ENCODE results near the gene MXRA7.

Gene MXRA7

GRCh38 chr17:76681222-76682137 is 29.3 kb downstream of the MXRA7 start:
- in situ Hi-C loops (cut with HindIII; ENCODE audit: low sequenced_read_pairs), result no loop called here

- in situ Hi-C loops (cut with HindIII; ENCODE audit: low sequenced_read_pairs), result no loop called here
Observed at GRCh38 chr17:76679239-76679638, 31.5 kb downstream of the MXRA7 start.

GRCh38 chr17:76678330-76678729 is 32.4 kb downstream of the MXRA7 start:
- in situ Hi-C loops (cut with HindIII; ENCODE audit: low sequenced_read_pairs), result no loop called here

GRCh38 chr17:76677406-76677805 is 33.4 kb downstream of the MXRA7 start:
- in situ Hi-C loops (cut with HindIII; ENCODE audit: low sequenced_read_pairs), result no loop called here

- in situ Hi-C loops (cut with HindIII; ENCODE audit: low sequenced_read_pairs), result no loop called here
Observed at GRCh38 chr17:76676629-76677028, 34.1 kb downstream of the MXRA7 start.

GRCh38 chr17:76675648-76676047 is 35.1 kb downstream of the MXRA7 start:
- in situ Hi-C loops (cut with HindIII; ENCODE audit: low sequenced_read_pairs), result no loop called here

GRCh38 chr17:76674600-76674999 is 36.2 kb downstream of the MXRA7 start:
- in situ Hi-C loops (cut with HindIII; ENCODE audit: low sequenced_read_pairs), result no loop called here

GRCh38 chr17:76673729-76674128 is 37.0 kb downstream of the MXRA7 start:
- in situ Hi-C loops (cut with HindIII; ENCODE audit: low sequenced_read_pairs), result no loop called here

GRCh38 chr17:76672892-76673291 is 37.9 kb downstream of the MXRA7 start:
- in situ Hi-C loops (cut with HindIII; ENCODE audit: low sequenced_read_pairs), result no loop called here

GRCh38 chr17:76672270-76672851 is 38.4 kb downstream of the MXRA7 start:
- in situ Hi-C loops (cut with HindIII; ENCODE audit: low sequenced_read_pairs), result no loop called here

GRCh38 chr17:76671912-76672262 is 38.9 kb downstream of the MXRA7 start:
- in situ Hi-C loops (cut with HindIII; ENCODE audit: low sequenced_read_pairs), result no loop called here

- in situ Hi-C loops (cut with HindIII; ENCODE audit: low sequenced_read_pairs), result no loop called here
Observed at GRCh38 chr17:76671123-76671911, 39.4 kb downstream of the MXRA7 start.

GRCh38 chr17:76670718-76671122 is 40.0 kb downstream of the MXRA7 start:
- in situ Hi-C loops (cut with HindIII; ENCODE audit: low sequenced_read_pairs), result no loop called here

GRCh38 chr17:76670020-76670717 is 40.6 kb downstream of the MXRA7 start:
- in situ Hi-C loops (cut with HindIII; ENCODE audit: low sequenced_read_pairs), result no loop called here

GRCh38 chr17:76667786-76668453 is 42.8 kb downstream of the MXRA7 start:
- in situ Hi-C loops (cut with HindIII; ENCODE audit: low sequenced_read_pairs), result no loop called here

GRCh38 chr17:76667491-76667755 is 43.3 kb downstream of the MXRA7 start:
- in situ Hi-C loops (cut with HindIII; ENCODE audit: low sequenced_read_pairs), result no loop called here

- in situ Hi-C loops (cut with HindIII; ENCODE audit: low sequenced_read_pairs), result no loop called here
Observed at GRCh38 chr17:76660656-76661042, 50.1 kb downstream of the MXRA7 start.

GRCh38 chr17:76659928-76660655 is 50.7 kb downstream of the MXRA7 start:
- in situ Hi-C loops (cut with HindIII; ENCODE audit: low sequenced_read_pairs), result no loop called here

- in situ Hi-C loops (cut with HindIII; ENCODE audit: low sequenced_read_pairs), result no loop called here
Observed at GRCh38 chr17:76658242-76658662, 52.5 kb downstream of the MXRA7 start.

Data from DLD1 (cell line).